GM21529 (cell line): ENCODE measurements around the gene NOP14.
"Not testable (repeated sequence)": the region's sequence is repeated elsewhere in the genome, so short reads cannot be mapped to it uniquely, and the experiment has no call there.

Source experiments
- ATAC-seq: cut with Tn5 transposase; IDR thresholded peaks from one replicate; pipeline ENCODE4 v1.9.1; 2021; ENCODE audit not compliant: unreplicated experiment

Gene NOP14

DNA sequence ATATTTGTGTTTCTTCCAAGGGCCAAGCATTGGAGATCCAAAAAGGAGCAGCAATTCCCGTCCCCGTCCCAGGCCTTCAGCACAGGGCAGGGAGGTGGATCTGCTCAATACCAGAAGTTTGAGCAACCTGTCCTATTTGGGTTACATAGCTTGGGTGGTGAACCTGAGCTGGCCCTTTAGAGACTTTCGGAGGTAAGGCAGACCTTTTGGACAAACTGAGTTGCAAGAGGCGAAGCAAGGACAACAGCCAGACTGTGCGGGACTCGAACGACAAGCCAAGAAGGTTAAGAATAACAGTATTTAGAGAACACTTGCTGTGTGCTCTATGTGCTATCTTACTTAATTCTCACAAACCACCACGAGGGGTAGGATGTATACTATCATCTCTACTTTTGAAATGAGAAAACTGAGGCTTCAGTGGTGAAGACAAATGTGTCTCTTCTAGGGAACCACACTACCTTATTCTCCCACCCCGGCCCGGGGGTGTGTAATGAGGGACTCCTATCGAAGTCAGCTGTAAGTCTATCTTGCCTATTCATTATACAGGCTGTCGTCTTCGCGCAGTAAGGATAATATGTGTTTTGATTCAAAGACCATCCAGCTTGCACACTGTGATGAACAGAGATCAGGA lies 1.3 kb downstream of the NOP14 start:
- peak; percentile 30 for ATAC-seq

GRCh38 chr4:2961421-2961810 lies 1.8 kb downstream of the NOP14 start:
- no peak for ATAC-seq

DNA sequence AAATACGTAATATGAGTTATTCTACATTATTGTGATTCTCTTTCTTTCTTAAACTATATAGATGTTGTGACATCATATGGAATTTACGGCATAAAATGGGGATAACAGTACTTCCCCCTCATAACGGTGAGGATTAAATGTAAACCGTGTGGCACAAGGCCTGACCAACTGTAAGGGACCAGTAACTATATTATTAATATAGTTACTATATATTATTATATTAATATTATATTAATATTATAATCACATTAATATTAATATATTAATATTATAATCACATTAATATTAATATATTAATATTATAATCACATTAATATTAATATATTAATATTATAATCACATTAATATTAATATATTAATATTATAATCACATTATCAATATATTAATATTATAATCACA lies 2.8 kb downstream of the NOP14 start:
- not testable (repeated sequence) for ATAC-seq

DNA sequence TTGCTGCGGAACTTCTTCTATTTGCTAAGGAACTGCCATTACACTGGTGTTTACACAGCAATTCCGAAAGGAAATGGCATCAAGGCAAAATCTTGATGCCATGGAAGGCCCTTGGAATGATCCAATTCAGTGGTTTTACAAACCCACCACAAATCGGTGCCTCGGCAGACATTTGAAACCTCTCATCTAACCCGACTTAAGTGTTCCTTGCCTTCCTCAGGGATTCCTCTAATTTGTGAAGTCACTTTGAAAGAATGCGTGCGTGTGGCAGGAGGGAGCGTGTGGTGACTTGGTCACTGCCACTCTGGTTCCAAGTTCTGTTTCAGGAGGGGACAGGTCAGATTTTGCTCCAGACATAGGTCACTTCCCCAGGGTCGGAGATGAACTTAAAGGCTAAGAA lies 4.8 kb downstream of the NOP14 start:
- no peak for ATAC-seq

DNA sequence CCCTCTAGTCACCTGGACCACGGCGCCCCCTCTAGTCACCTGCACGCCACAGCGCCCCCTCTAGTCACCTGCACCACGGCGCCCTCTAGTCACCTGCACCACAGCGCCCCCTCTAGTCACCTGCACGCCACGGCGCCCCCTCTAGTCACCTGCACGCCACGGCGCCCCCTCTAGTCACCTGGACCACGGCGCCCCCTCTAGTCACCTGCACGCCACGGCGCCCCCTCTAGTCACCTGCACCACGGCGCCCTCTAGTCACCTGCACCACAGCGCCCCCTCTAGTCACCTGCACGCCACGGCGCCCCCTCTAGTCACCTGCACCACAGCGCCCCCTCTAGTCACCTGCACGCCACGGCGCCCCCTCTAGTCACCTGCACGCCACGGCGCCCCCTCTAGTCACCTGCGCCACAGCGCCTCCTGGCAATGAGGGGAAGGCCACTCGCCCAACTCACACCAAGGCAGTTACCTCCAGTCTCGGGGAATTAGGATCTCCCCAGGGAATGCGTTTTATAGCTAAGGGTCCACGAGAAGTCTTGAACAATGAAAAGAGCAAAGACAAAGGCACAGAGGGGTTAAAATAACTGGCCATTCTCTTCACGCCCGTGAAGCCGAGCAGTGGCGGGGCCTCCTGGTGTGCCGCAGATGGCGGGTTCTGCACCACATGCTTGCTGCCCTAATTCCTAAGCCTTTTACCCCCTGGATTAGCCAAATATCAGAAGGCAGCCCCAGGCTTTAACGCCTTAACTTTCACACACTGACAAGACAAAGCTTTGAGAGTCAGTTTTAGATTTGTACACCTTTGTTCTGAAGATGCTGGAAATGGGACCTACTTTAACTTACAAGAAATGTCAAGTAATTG lies 7.8 kb downstream of the NOP14 start:
- ATAC-seq = not testable (repeated sequence)

DNA sequence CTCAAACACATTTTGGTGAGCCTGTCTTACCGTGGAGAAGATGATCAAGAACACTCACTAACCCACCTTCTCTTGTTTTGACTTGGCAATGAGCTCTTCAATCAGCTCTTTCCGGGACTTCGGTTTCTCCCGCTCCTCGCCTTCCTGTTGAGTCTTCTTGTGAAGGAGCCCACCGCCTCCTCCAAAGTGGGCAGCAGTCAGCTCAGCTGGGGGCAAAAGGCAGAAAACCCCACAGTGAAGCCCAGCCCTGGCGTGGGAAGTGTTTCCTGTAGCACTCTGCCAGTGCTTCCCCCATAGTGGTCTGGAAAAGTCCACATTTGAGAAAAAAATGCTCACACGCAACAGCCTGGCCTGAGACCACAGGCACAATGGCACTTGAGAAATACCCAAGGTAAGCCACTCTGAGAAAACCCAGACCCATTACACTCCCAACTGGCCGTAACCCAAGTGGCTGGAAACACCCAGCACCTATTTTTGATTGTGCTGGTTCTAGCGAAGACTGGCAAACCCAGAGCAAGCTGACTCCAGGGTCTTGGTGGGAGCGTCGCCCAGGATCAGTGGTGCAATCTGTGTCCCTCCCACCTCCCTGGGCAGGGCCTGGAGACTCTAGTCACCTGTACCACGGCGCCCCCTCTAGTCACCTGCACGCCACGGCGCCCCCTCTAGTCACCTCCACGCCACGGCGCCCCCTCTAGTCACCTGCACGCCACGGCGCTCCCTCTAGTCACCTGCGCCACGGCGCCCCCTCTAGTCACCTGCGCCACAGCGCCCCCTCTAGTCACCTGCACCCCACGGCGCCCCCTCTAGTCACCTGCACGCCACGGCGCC lies 8.6 kb downstream of the NOP14 start:
- peak; percentile 64 for ATAC-seq

GRCh38 chr4:2953496-2953895 lies 9.7 kb downstream of the NOP14 start:
- ATAC-seq = no peak

GRCh38 chr4:2950221-2950989 lies 12.8 kb downstream of the NOP14 start:
- ATAC-seq = no peak

DNA sequence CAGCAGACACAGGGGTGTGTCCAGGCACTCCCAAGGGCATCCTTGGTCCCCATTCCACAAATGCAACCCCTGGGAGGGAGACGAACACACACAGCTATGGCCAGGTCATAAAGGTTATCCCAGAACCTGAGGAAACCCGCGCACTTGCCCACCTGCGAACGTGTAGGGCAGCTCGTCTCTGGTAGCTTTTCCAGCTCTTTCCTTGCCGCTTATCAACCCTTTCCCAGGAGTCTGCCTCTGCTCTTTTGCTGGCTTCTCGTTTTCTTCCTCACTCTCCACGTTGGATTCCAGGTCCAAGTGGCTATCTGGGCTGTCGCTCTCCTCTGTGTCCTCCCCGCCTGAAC lies 13.5 kb downstream of the NOP14 start:
- ATAC-seq = no peak

GRCh38 chr4:2948895-2949781 lies 14.1 kb downstream of the NOP14 start:
- no peak for ATAC-seq

- no peak for ATAC-seq
These were observed 15.3 kb downstream of the NOP14 start for GRCh38 chr4:2947926-2948325.

GRCh38 chr4:2946812-2947600 lies 16.2 kb downstream of the NOP14 start:
- ATAC-seq = no peak

- ATAC-seq = not testable (repeated sequence)
These were observed 17.3 kb downstream of the NOP14 start for GRCh38 chr4:2945619-2946604.

DNA sequence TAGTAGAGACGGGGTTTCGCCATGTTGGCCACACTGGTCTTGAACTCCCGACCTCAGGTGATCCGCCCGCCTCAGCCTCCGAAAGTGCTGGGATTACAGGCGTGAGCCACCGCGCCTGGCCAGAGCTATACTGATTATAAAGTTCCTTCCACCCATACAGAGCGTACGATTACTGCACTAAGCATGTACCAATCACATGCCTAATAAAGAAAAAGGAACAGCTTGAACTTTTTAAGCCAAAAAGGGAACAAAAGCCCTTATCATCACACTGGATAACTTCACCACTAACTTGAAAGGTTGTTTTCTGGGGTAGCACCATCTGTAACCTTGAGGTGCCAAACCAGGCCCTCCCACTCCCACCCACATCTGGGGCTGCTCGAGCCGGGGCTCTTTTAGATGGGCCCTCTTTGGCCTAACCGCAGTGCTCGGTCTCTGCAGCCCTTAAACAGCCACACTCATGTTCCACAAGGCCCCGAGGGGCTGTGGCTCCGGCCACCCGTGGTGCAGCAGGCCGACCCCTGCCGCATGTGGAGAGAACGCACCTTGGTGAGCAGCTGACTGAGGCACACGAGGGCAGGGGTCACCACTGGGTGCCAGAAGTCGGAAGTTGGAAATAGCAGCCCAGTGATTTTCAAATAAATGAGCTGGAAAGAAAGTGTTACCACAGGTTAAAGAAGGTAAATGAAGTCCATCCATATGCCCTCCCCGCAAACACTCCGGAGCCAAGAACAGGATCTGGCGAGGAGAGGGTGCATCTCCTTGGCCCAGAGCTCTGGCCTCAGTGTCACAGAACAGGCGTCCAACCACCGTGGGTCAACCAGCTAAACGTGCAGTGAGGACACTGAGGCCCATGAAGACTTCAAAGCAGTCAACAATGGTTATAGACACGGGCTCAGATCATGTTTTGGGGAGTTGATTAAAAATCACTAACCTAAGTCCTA lies 18.4 kb downstream of the NOP14 start:
- no peak for ATAC-seq

DNA sequence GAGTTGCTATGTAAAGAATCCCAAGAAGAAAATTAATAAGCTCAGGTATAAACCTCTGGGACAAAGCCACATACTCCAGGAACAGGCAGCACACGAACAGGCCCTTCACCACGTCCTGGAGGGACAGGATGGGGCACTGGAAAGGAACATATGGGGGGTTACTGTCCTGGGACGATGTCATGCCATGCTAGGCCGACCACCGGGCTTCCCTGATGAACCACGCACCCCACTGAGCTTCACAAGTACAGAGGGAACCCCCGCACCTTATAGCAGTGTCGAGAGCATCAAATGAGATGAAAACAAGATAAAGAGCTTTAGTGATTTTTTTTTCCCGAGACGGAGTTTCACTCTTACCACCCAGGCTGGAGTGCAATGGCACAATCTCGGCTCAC lies 19.1 kb downstream of the NOP14 start:
- ATAC-seq = no peak

DNA sequence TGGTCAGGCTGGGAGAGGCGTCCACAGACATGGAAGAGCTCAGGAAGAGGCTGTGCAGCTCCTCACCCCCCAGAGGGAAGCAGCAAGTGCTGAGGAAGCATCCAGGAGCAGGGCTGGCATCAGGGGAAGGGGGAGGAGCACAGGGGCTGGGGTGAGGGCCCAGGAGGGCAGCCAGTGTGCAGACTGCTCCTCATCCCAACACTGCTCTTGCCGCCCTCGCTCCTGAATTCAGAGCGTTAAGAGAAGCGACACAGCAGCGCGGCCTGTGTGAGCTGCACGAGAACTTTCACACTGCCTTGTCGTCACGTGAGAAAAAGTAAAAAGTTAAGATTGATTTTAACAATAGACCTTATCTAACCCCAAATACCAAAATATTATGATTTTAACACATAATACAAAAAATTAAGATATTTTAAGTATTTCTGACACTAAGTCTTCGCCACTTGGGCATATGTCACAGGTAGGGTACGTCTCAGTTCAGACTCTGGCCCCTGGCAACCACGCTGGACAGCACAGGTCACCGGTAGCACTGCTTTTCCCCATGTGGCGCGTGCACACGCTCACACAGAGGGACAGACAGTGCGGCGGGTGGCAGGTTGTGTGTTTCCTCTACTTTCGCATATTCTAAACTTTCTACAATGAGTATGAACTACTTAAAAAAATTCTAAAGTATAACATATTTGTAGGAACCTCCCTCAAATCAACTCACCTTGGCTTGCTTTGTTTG lies 19.7 kb downstream of the NOP14 start:
- no peak for ATAC-seq
